Activated naive CD8-positive, alpha-beta T cell treated with anti-CD3 and anti-CD28 coated beads for 36 hours (primary cell): ENCODE data around the gene TSPAN9. TPM values are rescaled to one million over a fixed set of nuclear protein-coding genes. Genes with fewer than 3 reads are reported as not detected.
A peak's percentile ranks its signal among the peaks of the same experiment; 100 is the strongest.

Experiments
- DNase-seq: peaks from one replicate; pipeline ENCODE4 v3.0.0; 2021
- H3K27ac Mint-ChIP-seq: one replicate; pipeline ENCODE4 v1.8.0; 2022; ENCODE audit warnings: mild to moderate bottlenecking, moderate library complexity, mixed read lengths
- H3K27me3 Mint-ChIP-seq: one replicate; pipeline ENCODE4 v1.8.0; 2022; ENCODE audit warnings: mild to moderate bottlenecking, mixed read lengths
- H3K36me3 Mint-ChIP-seq: one replicate; pipeline ENCODE4 v1.8.0; 2021; ENCODE audit warnings: mild to moderate bottlenecking, mixed read lengths
- H3K4me1 Mint-ChIP-seq: one replicate; pipeline ENCODE4 v1.8.0; 2021; ENCODE audit warnings: mixed read lengths
- H3K4me3 Mint-ChIP-seq: one replicate; pipeline ENCODE4 v1.8.0; 2022; ENCODE audit warnings: mild to moderate bottlenecking, moderate library complexity, mixed read lengths
- H3K9me3 Mint-ChIP-seq: one replicate; pipeline ENCODE4 v1.8.0; 2022; ENCODE audit warnings: mixed read lengths
- total RNA-seq, 2 experiments: library from RNA; stranded (reverse); gene quantifications; one replicate each; pipeline ENCODE4 v1.2.3, GENCODE V29; 2021

Gene TSPAN9
- total RNA-seq, 2 experiments from 2014 or later, result 0.24 to 0.31 TPM

DNA sequence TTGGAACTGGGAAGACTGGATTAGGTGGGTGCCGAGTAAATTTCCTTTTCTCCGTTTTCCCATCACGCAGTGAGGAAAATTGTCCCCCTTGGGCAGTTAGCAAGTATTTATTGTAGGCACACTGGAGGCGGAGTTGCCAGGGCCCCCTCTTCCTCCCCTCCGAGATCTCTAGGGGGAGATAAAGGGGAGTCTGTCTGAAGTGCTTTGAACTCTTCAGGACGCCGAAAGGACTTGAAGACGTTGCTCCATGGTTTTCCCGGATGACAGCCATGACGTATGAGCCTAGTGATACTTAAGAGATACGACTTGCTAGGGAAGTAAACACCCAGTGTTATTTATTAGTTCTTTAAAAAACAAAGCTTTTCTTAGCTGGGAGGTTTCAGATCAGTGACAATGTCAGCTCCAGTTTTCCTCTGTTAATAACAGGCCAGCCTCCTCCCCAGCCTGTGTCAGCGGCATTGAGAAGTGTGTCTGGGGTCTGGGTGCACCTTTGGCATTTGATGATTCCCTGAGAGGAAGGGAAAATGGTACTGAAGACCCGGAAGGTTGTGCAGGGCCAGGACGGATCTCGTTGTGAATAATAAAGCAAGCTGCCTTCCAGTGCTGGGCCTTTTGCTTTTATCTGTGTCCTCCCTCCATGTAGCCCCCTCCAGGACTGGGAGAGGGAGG is 78.7 kb downstream of the TSPAN9 start:
- Mint-ChIP-seq H3K36me3 (no peaks in the 10 kb centered on the region), H3K4me3 (no peak overlapping the region)

DNA sequence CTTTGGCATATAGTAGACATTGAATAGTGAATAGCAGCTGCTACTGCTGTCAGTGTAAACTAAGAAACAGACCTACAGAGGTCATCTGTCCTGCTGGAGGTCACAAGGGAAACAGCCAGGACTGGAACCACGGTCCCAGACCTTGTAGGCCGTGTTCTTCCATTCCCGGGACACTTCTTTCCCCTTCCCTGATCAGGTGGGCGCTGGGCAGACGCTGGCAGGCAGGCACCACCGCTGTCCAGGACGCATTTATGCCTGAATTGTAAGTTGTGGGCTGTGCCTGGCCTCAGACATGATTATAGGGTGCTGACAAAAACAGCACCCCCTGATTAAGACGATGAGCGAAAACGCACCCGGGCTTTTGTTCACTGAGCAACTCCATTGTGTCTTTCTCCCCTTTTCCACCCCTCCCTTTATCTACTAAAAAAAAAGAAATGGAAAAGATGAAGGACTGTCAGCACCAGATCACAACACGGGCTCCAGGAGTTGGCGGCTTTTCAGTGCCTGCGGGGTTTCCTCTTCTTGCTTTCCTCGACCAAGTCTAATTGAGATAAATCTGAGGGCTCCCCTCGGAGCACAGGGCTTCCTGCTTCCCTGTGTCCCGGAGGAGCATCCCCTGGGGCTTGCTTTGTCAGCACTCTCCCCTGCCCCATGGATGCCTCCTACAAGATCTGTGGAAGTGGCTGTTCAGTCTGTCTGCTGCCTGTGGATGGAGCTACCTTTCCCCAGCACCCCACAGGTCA is 80.6 kb downstream of the TSPAN9 start:
- Mint-ChIP-seq H3K27me3 (no peaks in the 10 kb centered on the region), H3K4me1 (peaks cover 2% of the 10 kb centered on the region), H3K27ac (no peak overlapping the region), H3K9me3 (peaks cover 5% of the 10 kb centered on the region), H3K36me3 (no peaks in the 10 kb centered on the region), H3K4me3 (no peak overlapping the region)
- DNase-seq, result no peak

More for the DNA sequence above, 78.7 kb downstream of the TSPAN9 start:
- DNase-seq, result no peak
- Mint-ChIP-seq H3K27ac (no peak overlapping the region), H3K9me3 (no peaks in the 10 kb centered on the region), H3K27me3 (peaks cover 7% of the 10 kb centered on the region), H3K4me1 (peaks cover 2% of the 10 kb centered on the region)

DNA sequence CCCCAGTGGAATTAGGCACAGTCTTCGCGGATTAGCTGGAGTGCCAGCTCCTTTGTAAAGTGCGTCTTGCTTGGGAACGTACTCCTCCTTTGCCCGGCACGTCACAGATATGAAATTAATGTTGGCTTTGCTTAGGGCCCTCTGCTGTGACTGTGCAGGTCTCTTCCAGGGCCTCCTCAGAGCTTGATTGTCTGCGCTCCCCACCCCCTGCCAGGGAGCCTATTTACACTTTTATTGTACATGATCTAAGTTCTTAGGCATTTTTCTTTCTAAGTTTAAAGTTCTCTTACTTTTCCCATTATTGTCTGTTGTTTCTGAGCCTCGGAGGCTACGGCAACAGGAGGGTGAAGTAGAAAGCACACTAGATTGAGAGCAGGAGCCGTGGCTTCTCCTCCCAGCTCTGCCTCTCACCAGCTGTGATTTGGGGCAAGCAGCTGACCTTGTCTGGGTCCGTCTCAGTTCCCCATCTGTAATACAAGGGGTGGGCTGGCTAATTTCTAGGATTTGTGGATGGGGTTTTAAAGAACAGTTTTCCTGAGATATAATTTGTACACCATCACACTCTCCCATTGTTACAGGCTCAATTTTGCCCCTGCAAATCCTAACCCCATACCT is 81.8 kb downstream of the TSPAN9 start:
- Mint-ChIP-seq H3K4me3 (no peak overlapping the region), H3K27me3 (no peaks in the 10 kb centered on the region), H3K4me1 (no peaks in the 10 kb centered on the region), H3K9me3 (peaks cover 5% of the 10 kb centered on the region), H3K36me3 (no peaks in the 10 kb centered on the region), H3K27ac (no peak overlapping the region)
- no peak for DNase-seq

DNA sequence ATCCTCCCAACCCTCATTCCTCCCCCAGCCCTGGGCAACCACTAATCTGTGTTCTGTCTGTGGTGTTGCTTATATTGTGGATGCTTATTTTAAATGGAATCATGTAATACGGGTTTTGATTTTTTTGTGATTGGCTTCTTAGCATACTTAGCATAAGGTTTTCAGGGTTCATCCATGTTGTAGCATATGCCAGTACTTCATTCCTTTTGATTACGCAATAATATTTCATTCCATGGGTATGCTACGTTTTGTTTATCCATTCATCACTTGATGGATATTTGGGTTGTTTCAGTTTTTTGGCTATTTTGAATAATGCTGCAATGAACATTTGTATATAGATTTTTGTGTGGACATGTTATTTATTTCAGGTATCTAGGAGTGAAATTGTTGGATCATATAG is 82.9 kb downstream of the TSPAN9 start:
- Mint-ChIP-seq H3K36me3 (no peaks in the 10 kb centered on the region), H3K4me1 (no peaks in the 10 kb centered on the region), H3K4me3 (no peak overlapping the region), H3K27ac (no peak overlapping the region), H3K27me3 (no peaks in the 10 kb centered on the region), H3K9me3 (peaks cover 5% of the 10 kb centered on the region)
- DNase-seq, result no peak

DNA sequence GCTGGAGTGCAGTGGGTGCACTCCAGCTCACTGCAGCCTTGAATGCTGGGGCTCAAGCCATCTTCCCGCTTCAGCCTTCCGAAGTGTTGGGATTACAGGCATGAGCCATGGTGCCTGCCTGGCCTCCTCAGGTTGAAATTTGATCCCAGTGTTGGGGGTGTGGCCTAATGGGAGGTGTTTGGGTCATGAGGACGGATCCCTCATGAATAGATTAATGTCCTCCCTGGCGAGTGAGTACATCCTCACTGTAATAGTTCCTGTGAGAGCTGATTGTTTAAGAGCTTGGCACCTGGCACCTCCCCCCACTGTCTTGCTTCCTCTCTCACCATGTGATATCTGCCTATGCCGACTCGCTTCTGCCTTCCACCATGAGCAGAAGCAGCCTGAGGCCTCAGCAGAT is 84.7 kb downstream of the TSPAN9 start:
- Mint-ChIP-seq H3K9me3 (peaks cover 5% of the 10 kb centered on the region), H3K27ac (no peak overlapping the region), H3K27me3 (no peaks in the 10 kb centered on the region), H3K4me3 (no peak overlapping the region), H3K4me1 (no peaks in the 10 kb centered on the region), H3K36me3 (no peaks in the 10 kb centered on the region)
- no peak for DNase-seq

DNA sequence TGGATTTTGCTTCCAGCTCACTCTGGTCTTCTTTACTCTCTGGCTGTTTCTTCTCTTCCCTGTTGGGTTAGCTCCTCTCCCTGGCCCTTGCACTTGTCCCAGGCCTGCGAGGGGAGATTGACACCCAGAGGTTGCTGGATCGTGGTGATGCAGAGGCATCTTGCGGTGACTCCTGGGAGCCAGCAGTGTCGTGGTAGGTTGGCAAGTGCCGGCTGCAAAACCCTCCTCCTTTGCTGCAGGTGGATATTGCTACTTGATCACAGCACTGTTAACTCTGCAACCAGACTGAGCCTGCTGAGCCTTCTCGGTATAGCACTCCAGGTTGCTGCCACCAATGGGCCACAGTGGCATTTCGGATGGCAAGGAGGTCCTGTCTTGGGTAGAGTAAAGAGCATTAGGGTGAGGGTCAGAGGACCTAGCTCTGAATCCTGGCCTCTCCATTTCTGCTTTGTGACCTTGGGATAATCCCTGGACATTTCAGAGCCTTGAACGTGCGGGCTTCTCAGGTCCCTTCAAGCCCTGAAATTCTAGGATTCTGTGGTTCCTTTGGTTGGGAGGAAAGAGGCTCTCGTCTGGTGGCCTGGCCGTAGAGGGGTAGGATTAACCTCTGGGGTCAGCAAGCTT is 87.4 kb downstream of the TSPAN9 start:
- Mint-ChIP-seq H3K4me1 (peaks cover 2% of the 10 kb centered on the region), H3K36me3 (no peaks in the 10 kb centered on the region), H3K9me3 (peaks cover 5% of the 10 kb centered on the region), H3K27ac (no peak overlapping the region), H3K4me3 (no peak overlapping the region), H3K27me3 (peaks cover 5% of the 10 kb centered on the region)
- no peak for DNase-seq

DNA sequence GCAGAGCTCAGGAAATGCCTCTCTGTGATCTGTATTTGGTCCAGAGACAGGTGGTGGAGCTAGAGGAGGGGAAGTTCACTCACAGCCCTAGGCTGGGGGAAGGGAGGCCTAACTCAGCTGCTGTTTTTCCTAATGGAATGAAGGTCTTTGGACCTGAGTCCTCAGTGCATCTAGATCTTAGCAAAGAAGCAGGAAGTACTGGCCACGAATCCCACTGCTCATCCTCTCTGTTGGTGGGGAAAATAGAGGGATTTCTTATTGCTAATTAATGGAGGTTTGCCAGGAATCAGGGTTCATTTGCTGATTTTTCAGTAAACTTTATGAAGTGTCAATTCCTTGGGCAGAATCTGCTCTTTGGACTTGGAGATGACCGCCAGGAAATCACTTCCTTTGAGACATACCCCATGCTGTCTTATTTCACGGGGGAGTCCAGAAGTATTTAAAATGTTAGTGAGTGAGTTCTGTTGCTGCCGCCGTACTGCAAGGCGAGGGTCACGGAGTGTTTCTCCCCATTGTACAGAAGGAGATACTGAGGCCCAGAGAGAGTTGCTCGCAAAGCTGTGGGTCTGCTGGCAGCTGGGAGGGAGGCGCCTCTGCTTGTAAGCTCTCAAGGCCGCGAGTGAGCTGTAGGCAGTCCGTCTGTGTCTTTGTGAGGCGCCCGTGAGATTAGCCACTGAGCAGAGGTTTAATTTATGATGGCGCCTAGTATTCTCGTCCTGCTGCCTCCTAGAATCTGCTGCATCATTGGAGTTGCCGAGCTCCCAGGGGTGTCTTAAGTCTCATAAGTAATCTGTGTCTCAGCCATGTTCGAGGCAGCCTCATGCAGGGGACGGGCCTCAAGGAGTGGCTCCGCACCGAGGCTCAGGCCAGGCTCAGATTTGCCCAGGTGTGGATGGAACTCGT is 88.2 kb downstream of the TSPAN9 start:
- Mint-ChIP-seq H3K27me3 (peaks cover 5% of the 10 kb centered on the region), H3K4me3 (no peak overlapping the region), H3K9me3 (peaks cover 5% of the 10 kb centered on the region), H3K36me3 (no peaks in the 10 kb centered on the region), H3K4me1 (peaks cover 2% of the 10 kb centered on the region), H3K27ac (no peak overlapping the region)
- DNase-seq, result no peak

DNA sequence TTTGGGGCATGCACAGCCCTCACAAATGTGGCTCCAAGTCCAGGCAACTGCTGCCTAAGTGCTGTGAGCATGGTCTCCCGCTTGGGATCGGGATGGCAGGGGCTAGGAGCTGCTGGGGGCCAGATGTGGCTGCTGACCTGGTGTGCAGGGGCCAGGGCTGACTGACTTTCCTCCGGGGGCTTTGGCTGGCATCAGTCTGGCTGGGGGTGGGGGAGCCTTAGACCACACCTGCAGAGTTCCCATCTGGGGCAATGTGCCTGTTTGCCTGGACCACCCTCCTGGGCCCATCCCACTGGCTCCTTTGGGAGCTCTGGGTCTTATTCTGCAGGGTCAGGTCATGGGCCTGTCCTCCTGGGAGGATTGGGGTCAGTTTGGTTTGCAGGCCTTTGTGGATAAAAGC is 90.5 kb downstream of the TSPAN9 start:
- no peaks in the 10 kb centered on the region for H3K9me3 Mint-ChIP-seq
- H3K27ac Mint-ChIP-seq, result no peak overlapping the region
- H3K36me3 Mint-ChIP-seq, result no peaks in the 10 kb centered on the region
- peaks cover 5% of the 10 kb centered on the region for H3K27me3 Mint-ChIP-seq
- H3K4me3 Mint-ChIP-seq, result no peak overlapping the region
- DNase-seq, result no peak
- H3K4me1 Mint-ChIP-seq, result peaks cover 2% of the 10 kb centered on the region

DNA sequence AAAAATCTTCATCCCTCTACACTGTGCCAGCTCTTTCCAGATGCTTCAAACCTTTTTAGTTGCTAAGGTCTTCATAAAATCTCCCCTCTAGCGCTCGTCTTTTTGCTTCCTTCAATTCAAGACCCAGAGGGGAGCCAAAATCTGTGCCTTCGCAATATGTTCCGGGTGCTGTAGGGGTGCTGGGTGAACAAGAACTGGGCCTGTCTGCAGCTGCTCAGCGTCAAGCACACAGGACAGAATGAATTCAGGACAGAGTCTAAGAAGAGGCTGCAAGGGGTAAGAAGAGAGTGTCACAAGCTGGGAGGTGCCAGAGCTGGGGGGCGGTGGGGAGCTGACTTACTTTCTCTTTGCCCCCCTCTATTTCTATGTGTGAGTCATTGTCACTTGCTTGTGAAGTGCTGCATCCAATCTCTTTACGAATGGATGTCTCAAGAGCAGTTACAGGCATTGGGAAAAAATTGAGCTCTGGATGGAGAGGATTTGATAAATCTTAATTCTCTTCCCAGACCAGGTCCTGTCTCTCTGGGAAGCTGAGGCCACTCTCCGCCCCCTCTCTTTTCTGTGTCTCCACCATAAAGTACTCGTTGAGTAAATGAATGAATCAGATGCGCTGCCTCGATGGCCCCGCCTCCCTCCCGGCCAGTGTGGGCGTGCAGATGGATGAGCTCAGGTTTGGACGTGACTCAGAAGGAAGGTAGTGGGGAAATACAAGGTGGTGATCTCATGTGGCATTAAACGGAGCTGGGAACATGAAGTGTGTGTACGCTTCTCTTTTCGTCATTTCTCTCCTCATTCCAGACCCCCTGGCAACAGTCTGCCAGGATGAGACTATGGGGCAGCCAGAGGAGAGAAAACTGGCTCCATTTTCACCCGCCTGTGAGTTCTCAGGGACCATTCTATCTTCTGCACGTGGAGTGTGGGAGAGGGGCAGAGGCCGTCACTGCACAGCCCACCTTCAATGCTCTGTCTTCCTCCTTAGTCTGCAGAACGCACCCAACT is 91.3 kb downstream of the TSPAN9 start:
- Mint-ChIP-seq H3K9me3 (no peaks in the 10 kb centered on the region), H3K36me3 (no peaks in the 10 kb centered on the region), H3K4me3 (no peak overlapping the region), H3K27me3 (peaks cover 11% of the 10 kb centered on the region), H3K27ac (no peak overlapping the region), H3K4me1 (peaks cover 2% of the 10 kb centered on the region)
- DNase-seq, result peak; percentile 51

DNA sequence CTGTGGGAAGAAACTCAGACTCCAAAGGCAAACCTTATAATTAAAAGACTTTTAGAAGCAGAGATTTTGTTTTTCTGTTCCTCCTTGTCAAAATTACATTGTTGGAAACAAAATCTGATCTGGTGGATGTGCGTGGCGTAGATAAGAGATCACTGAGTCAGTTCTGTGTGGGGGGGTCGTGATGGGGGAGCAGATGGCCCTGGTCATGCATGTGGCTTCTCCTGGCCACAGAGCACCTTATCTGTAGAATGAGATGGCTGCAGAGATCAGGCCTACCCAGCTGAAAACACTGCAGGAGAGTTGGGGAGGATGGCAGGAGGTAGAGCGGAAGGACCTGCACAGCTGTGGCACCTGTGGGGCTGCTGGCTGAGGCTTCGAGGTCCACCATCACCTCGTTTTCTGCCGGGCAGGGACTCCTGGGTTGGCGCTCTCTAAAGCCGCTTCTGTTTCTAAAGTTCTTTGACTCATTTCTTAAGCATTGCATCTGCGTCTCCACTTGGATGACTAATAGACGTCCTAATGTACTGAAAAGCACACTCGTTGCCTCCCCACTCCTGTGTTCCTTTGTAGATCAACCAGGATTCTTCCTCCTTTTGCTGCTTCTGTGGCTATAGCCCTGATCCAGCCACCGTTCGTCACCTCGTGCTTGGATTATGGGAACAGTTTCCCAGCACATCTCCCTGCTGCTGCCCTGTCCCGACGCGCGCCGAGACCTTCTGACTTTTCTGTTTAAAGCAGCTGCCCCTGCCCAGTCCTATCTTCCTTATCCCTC is 93.4 kb downstream of the TSPAN9 start:
- H3K4me1 Mint-ChIP-seq, result peaks cover 2% of the 10 kb centered on the region
- no peaks in the 10 kb centered on the region for H3K9me3 Mint-ChIP-seq
- H3K4me3 Mint-ChIP-seq, result no peak overlapping the region
- DNase-seq, result no peak
- peaks cover 11% of the 10 kb centered on the region for H3K27me3 Mint-ChIP-seq
- H3K27ac Mint-ChIP-seq, result no peak overlapping the region
- H3K36me3 Mint-ChIP-seq, result no peaks in the 10 kb centered on the region

DNA sequence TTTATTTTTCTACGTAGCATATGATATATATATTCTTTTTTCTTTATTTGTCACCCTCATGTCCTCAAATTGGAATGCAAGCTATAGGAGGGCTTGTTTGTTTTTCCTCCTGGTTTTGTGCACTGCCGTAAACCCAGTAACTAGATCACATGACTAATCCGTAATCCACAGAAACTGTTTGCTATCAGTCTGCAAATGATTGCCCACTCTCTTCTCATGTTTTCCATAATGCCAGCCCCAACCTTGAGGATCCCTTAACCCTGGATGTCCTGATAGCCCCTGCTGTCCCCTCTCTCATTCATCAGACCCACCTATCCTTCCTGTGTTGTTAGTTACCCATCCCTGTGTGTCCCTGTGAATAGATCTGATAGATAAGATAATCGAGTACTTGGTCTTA is 94.0 kb downstream of the TSPAN9 start:
- Mint-ChIP-seq H3K9me3 (no peaks in the 10 kb centered on the region), H3K4me3 (no peak overlapping the region), H3K36me3 (no peaks in the 10 kb centered on the region), H3K4me1 (peaks cover 2% of the 10 kb centered on the region), H3K27ac (no peak overlapping the region), H3K27me3 (peaks cover 11% of the 10 kb centered on the region)
- DNase-seq, result no peak

DNA sequence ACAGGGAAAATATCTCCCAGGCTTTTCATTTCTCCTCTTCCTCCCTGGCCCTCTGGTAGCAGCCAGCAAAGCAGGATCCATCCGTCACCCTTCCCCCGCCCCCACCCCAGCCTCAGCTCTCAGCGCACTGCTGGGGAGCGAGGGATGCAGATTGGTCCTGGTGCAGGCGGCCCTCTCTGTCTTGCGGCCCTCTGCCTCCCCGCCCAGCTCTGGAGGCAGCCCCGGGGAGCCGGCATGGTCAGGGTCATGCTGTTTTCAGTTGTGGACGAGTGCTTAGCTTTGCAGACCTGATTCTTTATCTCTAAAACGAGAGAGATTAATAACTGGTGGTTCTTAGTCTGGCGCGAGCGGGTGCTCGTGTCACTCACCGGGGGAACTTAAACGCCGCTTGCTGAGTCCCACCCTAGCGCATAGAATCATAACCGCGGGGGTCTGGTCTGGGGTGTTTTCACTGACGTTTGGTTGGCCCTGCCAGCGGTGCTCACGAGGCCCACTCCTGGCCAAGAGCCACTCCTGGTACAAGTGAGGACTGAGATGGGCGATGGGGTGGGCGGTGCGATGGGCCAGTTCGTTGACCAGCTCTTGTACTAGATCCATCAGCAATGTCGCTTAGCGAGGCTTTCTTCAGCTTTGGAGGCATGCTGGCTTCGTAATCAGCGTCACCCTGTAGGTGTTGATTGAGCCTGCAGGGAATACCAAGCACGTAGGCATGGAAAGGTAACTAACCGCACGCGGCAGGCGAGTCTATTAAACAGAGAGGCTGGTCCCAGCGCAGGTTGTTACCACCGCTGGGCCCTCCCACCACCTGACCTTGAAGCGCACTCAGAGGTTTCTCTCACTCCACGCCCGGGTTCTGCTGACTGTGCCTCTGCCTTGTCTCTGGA is 95.2 kb downstream of the TSPAN9 start:
- Mint-ChIP-seq H3K36me3 (no peaks in the 10 kb centered on the region), H3K27ac (no peak overlapping the region), H3K27me3 (peaks cover 11% of the 10 kb centered on the region), H3K4me1 (peaks cover 2% of the 10 kb centered on the region), H3K9me3 (no peaks in the 10 kb centered on the region), H3K4me3 (no peak overlapping the region)
- DNase-seq, result no peak
